Measurements from ENCODE around the gene TATDN3.

GRCh38 chr1:212827171-212827776 is 35.6 kb downstream of the TATDN3 start:
- TF ChIP-seq KLF16 (tag by site-specific recombination; IDR thresholded peaks at IDR 0.05) (no peak), CTCF (tag by site-specific recombination; IDR thresholded peaks at IDR 0.05) (no peak), ZNF223 (tag by site-specific recombination; IDR thresholded peaks at IDR 0.05) (no peak), REST (tag by site-specific recombination; IDR thresholded peaks at IDR 0.05) (no peak), ZNF133 (tag by site-specific recombination; IDR thresholded peaks at IDR 0.05) (no peak), ZNF645 (tag by site-specific recombination; IDR thresholded peaks at IDR 0.05) (no peak), ZNF785 (tag by site-specific recombination; IDR thresholded peaks at IDR 0.05) (no peak), ZNF777 (tag by site-specific recombination; IDR thresholded peaks at IDR 0.05; ENCODE audit: borderline replicate concordance) (no peak), ZNF174 (tag by site-specific recombination; IDR thresholded peaks at IDR 0.05) (no peak), ZNF510 (tag by site-specific recombination; IDR thresholded peaks at IDR 0.05; ENCODE audit: insufficient replicate concordance) (no peak), MEIS1 (CRISPR knock-in tag; IDR thresholded peaks at IDR 0.05; ENCODE audit: borderline replicate concordance) (no peak), OSR2 (tag by site-specific recombination; IDR thresholded peaks at IDR 0.05) (no peak), SETDB1 (IDR thresholded peaks at IDR 0.05; ENCODE audit: insufficient read length, low read length) (no peak), ZNF530 (tag by site-specific recombination; IDR thresholded peaks at IDR 0.05; ENCODE audit: low read depth) (no peak)

All from HEK293 (cell line).